WERI-Rb-1 (cell line): ENCODE measurements around the gene ENPP6.
"Not testable (repeated sequence)": the region's sequence is repeated elsewhere in the genome, so short reads cannot be mapped to it uniquely, and the experiment has no call there.

ENCODE experiments used
- DNase-seq: peaks from one replicate; pipeline ENCODE4 v3.0.0-alpha.2; 2020
- H3K27ac ChIP-seq: fragments of 250-450 bp; sonication (Bioruptor Pico); 2 replicates; pipeline ENCODE4 v1.5.1; 2020; ENCODE audit warnings: mild to moderate bottlenecking, moderate library complexity
- H3K27me3 ChIP-seq: fragments of 250-450 bp; sonication (Bioruptor Pico); 2 replicates; pipeline ENCODE4 v1.5.1; 2021; ENCODE audit warnings: mild to moderate bottlenecking, low read depth, moderate library complexity; ENCODE audit not compliant: insufficient read depth, severe bottlenecking
- H3K36me3 ChIP-seq: fragments of 250-450 bp; sonication (Bioruptor Pico); 2 replicates; pipeline ENCODE4 v1.5.1; 2020; ENCODE audit warnings: mild to moderate bottlenecking, moderate library complexity
- H3K4me3 ChIP-seq: 2 replicates; pipeline ENCODE4 v1.5.1; 2011; ENCODE audit warnings: low read depth, mild to moderate bottlenecking, control low read depth, low read length
- H3K9me3 ChIP-seq: fragments of 250-450 bp; sonication (Bioruptor Pico); 2 replicates; pipeline ENCODE4 v1.5.1; 2021; ENCODE audit warnings: mild to moderate bottlenecking, moderate library complexity; ENCODE audit not compliant: severe bottlenecking
- CTCF ChIP-seq: IDR thresholded peaks from 2 replicates; pipeline ENCODE4 v1.5.1; 2011; ENCODE audit warnings: low read depth, mild to moderate bottlenecking, control low read depth, inconsistent platforms, low read length

ENPP6 gene

GRCh38 chr4:184059099-184059498 is 158.6 kb downstream of the ENPP6 start:
- Histone ChIP-seq H3K4me3 (no peak overlapping the region), H3K27me3 (no peaks in the 10 kb centered on the region), H3K36me3 (no peaks in the 10 kb centered on the region), H3K27ac (no peak overlapping the region), H3K9me3 (no peaks in the 10 kb centered on the region)
- no peak for TF ChIP-seq CTCF
- DNase-seq: no peak

- no peak overlapping the region for H3K27ac ChIP-seq
- no peaks in the 10 kb centered on the region for H3K27me3 ChIP-seq
- H3K9me3 ChIP-seq: no peaks in the 10 kb centered on the region
- H3K4me3 ChIP-seq: no peak overlapping the region
- DNase-seq: no peak
- no peaks in the 10 kb centered on the region for H3K36me3 ChIP-seq
- TF ChIP-seq CTCF: no peak
Measured at GRCh38 chr4:184058026-184058425, 159.6 kb downstream of the ENPP6 start.

GRCh38 chr4:184056877-184057276 is 160.8 kb downstream of the ENPP6 start:
- no peak overlapping the region for H3K27ac ChIP-seq
- no peaks in the 10 kb centered on the region for H3K9me3 ChIP-seq
- no peak overlapping the region for H3K4me3 ChIP-seq
- no peak for TF ChIP-seq CTCF
- no peaks in the 10 kb centered on the region for H3K36me3 ChIP-seq
- no peaks in the 10 kb centered on the region for H3K27me3 ChIP-seq
- DNase-seq: no peak

GRCh38 chr4:184053434-184053833 is 164.2 kb downstream of the ENPP6 start:
- TF ChIP-seq CTCF: no peak
- Histone ChIP-seq H3K27ac (no peak overlapping the region), H3K27me3 (no peaks in the 10 kb centered on the region), H3K36me3 (no peaks in the 10 kb centered on the region), H3K9me3 (no peaks in the 10 kb centered on the region), H3K4me3 (no peak overlapping the region)
- DNase-seq: no peak

GRCh38 chr4:184052616-184053015 is 165.1 kb downstream of the ENPP6 start:
- Histone ChIP-seq H3K27ac (no peak overlapping the region), H3K27me3 (no peaks in the 10 kb centered on the region), H3K36me3 (no peaks in the 10 kb centered on the region), H3K9me3 (no peaks in the 10 kb centered on the region), H3K4me3 (no peak overlapping the region)
- no peak for DNase-seq
- TF ChIP-seq CTCF: no peak

- not testable (repeated sequence) for H3K27me3 ChIP-seq, H3K4me3 ChIP-seq, H3K27ac ChIP-seq, H3K9me3 ChIP-seq, DNase-seq, H3K36me3 ChIP-seq
Measured at GRCh38 chr4:184051262-184051661, 166.4 kb downstream of the ENPP6 start.
